ENCODE measurements around the gene POP5.
"Not testable (repeated sequence)": the region's sequence is repeated elsewhere in the genome, so short reads cannot be mapped to it uniquely, and the experiment has no call there.

Gene POP5

DNA sequence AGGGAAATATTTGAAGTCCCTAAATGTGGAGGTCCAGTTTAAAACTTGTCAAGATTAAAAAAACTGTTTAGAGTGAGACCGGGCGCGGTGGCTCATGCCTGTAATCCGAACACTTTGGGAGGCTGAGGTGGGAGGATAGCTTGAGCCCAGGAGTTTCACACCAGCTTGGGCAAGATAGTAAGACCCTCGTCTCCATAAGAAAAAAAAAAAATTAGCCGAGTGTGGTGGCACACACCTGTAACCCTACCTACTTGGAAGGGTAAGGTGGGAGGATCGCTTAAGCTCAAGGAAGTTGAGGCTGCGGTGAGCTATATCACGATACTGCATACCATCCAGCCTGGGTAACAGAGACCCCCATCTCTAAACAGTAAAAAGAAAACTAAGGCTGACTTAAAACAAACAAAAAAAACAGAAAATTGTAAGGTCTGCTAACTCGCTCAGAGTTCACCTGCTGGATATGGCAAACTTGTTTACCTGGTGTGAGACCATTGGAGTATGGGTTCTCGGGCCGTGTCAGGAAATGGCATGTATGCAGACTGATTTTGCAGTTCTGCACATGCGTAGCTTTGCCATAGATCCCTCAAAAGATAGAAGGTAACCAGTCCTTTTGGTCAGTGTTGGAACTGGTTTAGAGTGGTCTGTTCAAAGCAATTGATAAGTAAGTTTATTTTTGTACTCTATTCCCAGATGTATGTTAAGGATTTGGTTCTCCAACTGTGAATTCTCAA, 45.0 kb downstream of the POP5 start:
- peak; percentile 39 for DNase-seq

DNA sequence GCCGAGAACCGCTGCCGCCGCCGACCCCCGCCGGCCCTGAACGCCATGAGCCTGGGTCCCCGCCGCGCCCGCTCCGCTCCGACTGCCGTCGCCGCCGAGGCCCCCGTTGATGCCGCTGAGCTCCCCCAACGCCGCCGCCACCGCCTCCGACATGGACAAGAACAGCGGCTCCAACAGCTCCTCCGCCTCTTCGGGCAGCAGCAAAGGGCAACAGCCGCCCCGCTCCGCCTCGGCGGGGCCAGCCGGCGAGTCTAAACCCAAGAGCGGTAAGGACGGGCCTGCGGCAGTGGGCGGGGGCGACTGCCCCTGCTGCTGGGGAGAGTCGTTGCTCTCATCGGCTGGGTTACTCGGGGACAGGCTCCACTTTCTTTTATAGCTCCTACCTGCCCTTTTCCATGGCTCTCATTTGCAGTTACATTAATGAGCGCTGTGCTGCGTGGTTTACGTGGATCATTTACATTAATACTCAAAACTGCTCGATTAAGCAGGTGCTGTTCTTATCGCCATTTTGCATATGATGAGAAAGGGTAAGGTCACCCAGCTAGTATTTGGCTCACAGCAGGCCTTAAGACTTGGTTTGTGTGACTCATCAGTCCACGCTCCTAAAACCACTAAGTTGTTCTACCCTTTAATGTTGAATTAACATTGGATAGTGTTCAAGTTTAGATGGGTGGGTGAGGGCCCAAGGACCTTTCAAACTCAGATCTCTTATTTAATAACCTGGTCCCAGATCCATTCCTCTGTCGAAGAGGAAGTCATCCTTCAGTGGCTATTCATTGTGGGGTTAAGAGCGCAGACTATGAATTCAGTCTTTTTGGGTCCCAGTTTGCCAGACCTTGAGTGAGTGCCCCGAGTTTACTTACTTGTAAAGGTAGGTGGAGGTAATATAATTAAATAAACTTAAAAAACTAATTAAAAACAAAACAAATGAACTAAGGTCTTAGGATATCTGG, 46.2 kb downstream of the POP5 start:
- DNase-seq, result peak; percentile 89

DNA sequence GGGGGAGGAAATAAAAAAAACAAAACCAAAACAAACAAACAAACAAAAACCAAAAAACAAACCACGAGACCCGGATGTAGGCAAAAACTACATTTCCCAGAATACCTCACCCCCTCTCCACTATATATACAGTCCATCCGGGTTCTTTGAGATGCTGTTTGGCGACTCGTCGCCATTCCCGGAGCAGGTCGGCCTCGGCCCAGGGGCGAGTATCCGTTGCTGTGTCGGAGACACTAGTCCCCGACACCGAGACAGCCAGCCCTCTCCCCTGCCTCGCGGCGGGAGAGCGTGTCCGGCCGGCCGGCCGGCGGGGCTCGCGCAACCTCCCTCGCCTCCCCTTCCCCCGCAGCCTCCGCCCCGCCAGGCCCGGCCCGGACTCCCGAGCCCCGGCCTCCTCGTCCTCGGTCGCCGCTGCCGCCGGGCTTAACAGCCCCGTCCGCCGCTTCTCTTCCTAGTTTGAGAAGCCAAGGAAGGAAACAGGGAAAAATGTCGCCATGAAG, 46.9 kb downstream of the POP5 start, which contains the start of gene RNF10:
Gene RNF10 (plus strand): TSS at position 154 of the 500 bp plus-strand sequence. CDS start 456 bp downstream, outside the sequence.
- peak; percentile 94 for DNase-seq

DNA sequence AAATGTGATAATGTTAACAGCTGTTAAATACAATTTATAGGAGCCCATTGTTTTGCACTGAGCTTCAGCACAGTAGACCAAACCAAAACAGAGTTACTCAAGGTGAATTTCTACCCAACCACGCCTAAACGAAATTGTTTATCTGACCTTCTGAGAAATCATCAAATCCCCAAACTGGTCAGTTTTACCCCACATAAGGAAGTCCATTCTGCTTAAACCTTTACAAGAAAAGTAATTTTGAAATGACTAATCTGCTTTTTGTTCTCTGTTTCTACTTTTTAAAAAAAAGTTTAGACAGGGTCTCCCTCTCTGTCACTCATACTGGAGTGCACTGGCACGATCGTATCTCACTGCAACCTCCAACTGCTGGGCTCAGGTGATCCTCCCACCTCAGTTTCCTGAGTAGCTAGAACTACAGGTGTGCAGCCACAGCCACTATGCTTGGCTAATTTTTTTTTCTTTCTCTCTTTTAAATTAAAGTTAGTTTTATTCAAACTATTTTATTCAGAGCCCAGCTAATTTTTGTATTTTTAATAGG, 48.4 kb downstream of the POP5 start:
- DNase-seq, result no peak

DNA sequence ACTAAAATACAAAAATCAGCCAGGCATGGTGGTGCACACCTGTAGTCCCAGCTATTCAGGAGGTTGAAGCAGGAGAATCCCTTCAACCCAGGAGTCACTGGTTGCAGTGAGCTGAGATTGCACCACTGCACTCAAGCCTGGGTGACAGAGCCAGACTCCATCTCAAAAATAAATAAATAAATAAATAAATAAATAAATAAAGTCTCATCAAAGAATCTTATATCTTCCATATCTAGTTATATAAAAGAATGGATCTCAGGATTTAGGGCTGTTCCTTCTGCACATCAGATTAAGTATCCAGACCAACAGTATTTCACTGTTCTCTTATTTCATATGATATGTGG, 50.8 kb downstream of the POP5 start:
- not testable (repeated sequence) for DNase-seq

DNA sequence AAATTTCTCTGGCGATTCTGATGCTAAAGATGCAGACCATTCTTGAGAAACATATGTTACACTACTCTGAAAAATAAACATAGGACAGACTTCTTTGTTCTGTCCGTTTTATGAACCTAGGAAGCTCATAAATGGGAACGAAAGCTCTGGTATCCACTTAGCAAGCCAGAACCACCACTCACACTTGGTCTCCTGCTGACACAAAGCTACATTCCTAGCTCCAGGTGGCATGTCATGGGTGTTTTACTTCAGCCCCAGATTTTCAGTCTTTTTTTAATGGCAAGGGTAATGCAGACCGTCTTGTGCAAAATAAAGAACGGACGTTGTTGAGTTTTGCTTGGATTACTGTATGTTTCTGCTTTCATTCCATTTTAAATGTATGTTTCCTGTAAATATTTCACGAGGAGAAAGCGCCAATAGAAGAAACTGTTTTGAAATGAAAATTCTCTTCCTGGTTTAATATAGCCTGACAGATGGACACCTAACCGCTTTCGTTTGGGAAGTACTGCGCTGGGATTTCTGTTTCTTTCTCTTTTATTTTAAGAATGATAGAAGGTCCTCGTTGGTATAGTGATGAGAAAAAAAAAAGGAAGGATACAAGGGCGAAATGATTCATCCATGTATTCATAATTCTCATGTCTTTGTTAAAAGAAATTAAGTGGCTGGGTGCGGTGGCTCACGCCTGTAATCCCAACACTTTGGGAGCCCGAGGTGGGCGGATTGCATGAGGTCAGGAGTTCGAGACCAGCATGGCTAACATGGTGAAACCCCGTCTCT, 51.4 kb downstream of the POP5 start:
- DNase-seq, result peak; percentile 53

DNA sequence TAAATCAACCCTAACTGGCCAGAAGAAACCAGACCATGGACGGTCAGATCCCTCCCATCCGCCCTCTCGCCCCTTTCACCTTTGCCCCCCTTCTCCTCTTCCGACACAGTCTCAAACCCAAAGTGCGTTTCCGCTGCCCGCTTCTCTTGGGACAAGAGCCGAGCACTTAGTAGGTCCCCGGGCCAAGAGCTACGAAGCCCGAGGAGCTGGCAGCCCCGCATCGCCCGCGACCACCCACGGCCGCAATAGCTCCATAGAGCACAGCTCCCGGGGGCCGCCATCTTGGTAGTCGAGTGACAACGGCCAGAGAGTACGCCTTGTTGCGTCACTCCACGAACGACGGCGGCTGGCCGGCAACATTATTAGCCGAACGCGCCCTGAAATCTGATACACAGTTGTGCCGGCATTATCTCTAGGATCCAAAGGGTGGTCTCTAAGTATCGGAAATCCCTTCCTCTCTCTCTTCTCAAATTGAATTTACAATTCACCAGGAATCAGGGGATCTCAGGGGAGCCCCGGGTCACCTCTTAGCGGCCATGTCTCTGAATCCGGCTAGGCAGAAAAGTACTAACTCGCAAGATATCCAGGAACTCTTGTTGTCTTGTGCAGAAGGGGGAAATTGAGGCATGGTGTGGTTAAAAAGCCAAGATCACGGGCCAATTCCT, 52.2 kb downstream of the POP5 start, which contains the start of gene COQ5:
Gene COQ5 (minus strand): TSS at position 298 of the 665 bp plus-strand sequence. CDS start 17 bp downstream, at position 281.
- peak; percentile 95 for DNase-seq
